Stomach (tissue), 9 donors: ENCODE measurements around the gene PLCG2. TPM values are rescaled to one million over a fixed set of nuclear protein-coding genes. Genes with fewer than 3 reads are reported as not detected.

Experiments
- DNase-seq, 2 donors: peaks; one replicate each; pipeline versions ENCODE4 v3.0.0 to v3.0.0-alpha.2; 2013 to 2019
- H3K27ac ChIP-seq, 5 donors: fragments of 200-600 bp in 4 of 5; sonication (generic) in 4 of 5; one replicate each; pipeline ENCODE4 v1.5.1; 2013 to 2019; ENCODE audit warnings: mild to moderate bottlenecking in 1 of 5, moderate library complexity in 1 of 5
- H3K27me3 ChIP-seq, 3 donors: fragments of 200-600 bp; sonication (generic); one replicate each; pipeline ENCODE4 v1.5.1; 2017 to 2019; ENCODE audit warnings: mixed run types in 1 of 3
- H3K36me3 ChIP-seq, 4 donors: fragments of 200-600 bp; sonication (generic); 1 replicate in 3 of 4; 2 replicates in 1 of 4; pipeline ENCODE4 v1.5.1; 2016 to 2019
- H3K4me1 ChIP-seq, 4 donors: fragments of 200-600 bp; sonication (generic); one replicate each; pipeline ENCODE4 v1.5.1; 2016 to 2019
- H3K4me3 ChIP-seq, 4 donors: fragments of 200-600 bp; sonication (generic) in 3 of 4; one replicate each; pipeline ENCODE4 v1.5.1; 2016 to 2019; ENCODE audit warnings: mild to moderate bottlenecking in 1 of 4
- H3K9me3 ChIP-seq, 4 donors: fragments of 200-600 bp; sonication (generic); one replicate each; pipeline ENCODE4 v1.5.1; 2016 to 2019
- EP300 ChIP-seq: sonication (generic); formaldehyde crosslinking; IDR thresholded peaks from one replicate; pipeline ENCODE4 v1.6.1; 2017; ENCODE audit warnings: antibody characterized with exemption
- POLR2A ChIP-seq, 4 donors: fragments of 450-650 bp; IDR thresholded peaks; one replicate each; pipeline ENCODE4 v1.6.1; 2016; ENCODE audit warnings: antibody characterized with exemption in 4 of 4, control low read depth in 2 of 4, mild to moderate bottlenecking in 1 of 4, moderate library complexity in 1 of 4
- POLR2AphosphoS5 ChIP-seq, 3 donors: sonication (generic); formaldehyde crosslinking; IDR thresholded peaks; one replicate each; pipeline ENCODE4 v1.6.1; 2016; ENCODE audit warnings: antibody characterized with exemption in 3 of 3
- WGBS, 5 donors: extraction: QIAGEN DNeasy Blood & Tissue Kit in 3 of 5; methylation state at CpG; one replicate each; pipeline versions ENCODE4 v1.1.5 to v1.1.7; 2013 to 2018; 5-methylcytosine and 5-hydroxymethylcytosine counted together
- intact Hi-C: fragments of 100-400 bp; cut with DNase I; formaldehyde crosslinking; loops from one replicate; pipeline ENCODE4 v1.15.1; 2023; ENCODE audit warnings: low total_unique reads
- polyA plus RNA-seq, 3 donors: library from polyadenylated mRNA; stranded (reverse); fragments of 200-250 nt; gene quantifications; one replicate each; pipeline ENCODE4 v1.2.3, GENCODE V29; 2013
- total RNA-seq, 5 donors: library from RNA; depleted of rRNA; stranded (reverse); fragments of >200 nt; gene quantifications; one replicate each; pipeline versions ENCODE4 v1.1.0 to v1.2.3, GENCODE V29; 2014 to 2016
- TF ChIP-seq, protein P1 (sequence below), 7 experiments: fragments of 450-650 bp in 4 of 7; fragments of 200-600 bp in 3 of 7; sonication (generic) in 3 of 7; IDR thresholded peaks; one replicate each; pipeline ENCODE4 v1.5.1; 2016 to 2019; ENCODE audit warnings: antibody characterized with exemption in 7 of 7, control low read depth in 2 of 7, mild to moderate bottlenecking in 1 of 7
- donor health status: healthy with polysubstance abuse.
- donor health status: Bipolar disorder and iron deficiency.
- donor health status: healthy.

PLCG2 gene
- total and polyA plus RNA-seq, 8 donors, result 0.87 to 68.5 (median 11.1) TPM

DNA sequence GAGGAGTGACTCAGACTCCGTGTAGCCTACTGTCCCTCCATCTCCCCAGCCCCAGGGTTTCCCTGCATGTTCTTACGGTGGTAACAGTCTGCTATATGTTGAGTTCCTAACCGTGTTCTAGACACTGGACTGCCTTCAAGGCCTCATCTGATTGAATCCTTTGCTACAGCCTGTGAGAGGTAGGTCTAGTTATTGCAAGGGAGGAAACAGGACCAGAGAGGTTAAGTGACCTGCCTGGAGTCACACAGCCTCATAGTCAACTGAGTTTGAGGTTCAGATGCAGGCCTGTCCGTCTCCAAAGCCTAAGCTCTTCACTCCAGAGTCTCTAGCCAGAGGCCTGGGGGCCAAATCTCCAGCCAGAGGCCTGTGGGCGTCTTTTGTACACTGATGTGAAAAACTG is 134.1 kb downstream of the PLCG2 start:
- Histone ChIP-seq H3K27me3 (no peaks in the 10 kb centered on the region), H3K27ac (no peak overlapping the region), H3K4me3 (no peak overlapping the region), H3K9me3 (no peaks in the 10 kb centered on the region), H3K4me1 (no peaks in the 10 kb centered on the region), H3K36me3 (peaks cover 0 to 18% (median 8%) of the 10 kb centered on the region in 4 donors)
- DNase-seq, result no peak
- TF ChIP-seq POLR2AphosphoS5 (IDR thresholded peaks at IDR 0.05) (no peak), EP300 (no peak), POLR2A (IDR thresholded peaks at IDR 0.05) (no peak)
- TF ChIP-seq, protein P1, sequence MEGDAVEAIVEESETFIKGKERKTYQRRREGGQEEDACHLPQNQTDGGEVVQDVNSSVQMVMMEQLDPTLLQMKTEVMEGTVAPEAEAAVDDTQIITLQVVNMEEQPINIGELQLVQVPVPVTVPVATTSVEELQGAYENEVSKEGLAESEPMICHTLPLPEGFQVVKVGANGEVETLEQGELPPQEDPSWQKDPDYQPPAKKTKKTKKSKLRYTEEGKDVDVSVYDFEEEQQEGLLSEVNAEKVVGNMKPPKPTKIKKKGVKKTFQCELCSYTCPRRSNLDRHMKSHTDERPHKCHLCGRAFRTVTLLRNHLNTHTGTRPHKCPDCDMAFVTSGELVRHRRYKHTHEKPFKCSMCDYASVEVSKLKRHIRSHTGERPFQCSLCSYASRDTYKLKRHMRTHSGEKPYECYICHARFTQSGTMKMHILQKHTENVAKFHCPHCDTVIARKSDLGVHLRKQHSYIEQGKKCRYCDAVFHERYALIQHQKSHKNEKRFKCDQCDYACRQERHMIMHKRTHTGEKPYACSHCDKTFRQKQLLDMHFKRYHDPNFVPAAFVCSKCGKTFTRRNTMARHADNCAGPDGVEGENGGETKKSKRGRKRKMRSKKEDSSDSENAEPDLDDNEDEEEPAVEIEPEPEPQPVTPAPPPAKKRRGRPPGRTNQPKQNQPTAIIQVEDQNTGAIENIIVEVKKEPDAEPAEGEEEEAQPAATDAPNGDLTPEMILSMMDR (IDR thresholded peaks at IDR 0.05), result no peak
- intact Hi-C loops, result no loop called here
- WGBS, 5 donors, result 83 to 88% (median 85%) methylated on average over 5 of the region's 5 CpGs

DNA sequence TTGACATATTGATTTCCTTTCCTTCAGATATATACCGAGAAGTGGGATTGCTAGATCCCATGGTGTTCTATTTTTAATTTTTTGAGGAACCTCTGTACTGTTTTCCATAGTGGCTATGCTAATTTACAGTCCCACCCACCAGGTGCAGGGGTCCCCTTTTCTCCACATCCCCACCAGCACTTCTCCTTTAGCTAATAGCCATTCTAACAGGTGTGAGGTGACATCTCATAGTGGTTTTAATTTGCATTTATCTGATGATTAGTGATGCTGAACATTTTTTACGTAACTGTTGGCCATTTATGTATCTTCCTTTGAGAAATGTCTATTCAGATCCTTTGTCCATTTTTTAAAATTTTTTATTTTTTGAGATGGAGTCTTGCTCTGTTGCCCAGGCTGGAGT is 138.3 kb downstream of the PLCG2 start:
- no peak for DNase-seq
- H3K27ac ChIP-seq, result no peak overlapping the region
- intact Hi-C loops, result no loop called here
- H3K27me3 ChIP-seq, result no peaks in the 10 kb centered on the region
- H3K36me3 ChIP-seq, result peaks cover 0 to 12% (median 6%) of the 10 kb centered on the region in 4 donors
- WGBS, 5 donors, result 92 to 100% (median 96%) methylated on average over 2 of the region's 2 CpGs
- peaks cover 0 to 9% (median 0%) of the 10 kb centered on the region in 4 donors for H3K4me1 ChIP-seq
- H3K4me3 ChIP-seq, result no peak overlapping the region
- no peaks in the 10 kb centered on the region for H3K9me3 ChIP-seq
- no peak for TF ChIP-seq POLR2A (IDR thresholded peaks at IDR 0.05)
- TF ChIP-seq, protein P1 (IDR thresholded peaks at IDR 0.05), result no peak
- TF ChIP-seq EP300, result no peak

DNA sequence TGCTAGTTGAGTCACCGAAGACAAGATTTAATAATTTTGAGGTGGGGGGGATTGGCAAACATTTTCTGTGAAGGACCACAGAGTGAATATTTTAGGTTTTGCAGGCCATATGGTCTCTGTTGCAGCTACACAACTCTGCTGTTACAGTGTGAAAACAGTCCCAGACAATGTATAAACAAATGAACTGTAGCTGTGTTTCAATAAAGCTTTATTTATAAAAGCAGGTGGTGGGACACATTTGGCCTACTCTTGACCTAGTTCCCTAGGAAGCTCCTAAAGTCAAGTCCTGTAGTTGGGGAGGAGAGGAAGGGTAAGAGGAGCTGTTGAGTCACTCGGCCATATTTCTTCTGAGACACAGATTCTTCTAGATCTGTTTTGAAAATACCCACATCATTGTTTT is 139.8 kb downstream of the PLCG2 start:
- intact Hi-C loops, result no loop called here
- WGBS, 5 donors, result 87 to 99% (median 95%) methylated on average over 2 of the region's 2 CpGs

DNA sequence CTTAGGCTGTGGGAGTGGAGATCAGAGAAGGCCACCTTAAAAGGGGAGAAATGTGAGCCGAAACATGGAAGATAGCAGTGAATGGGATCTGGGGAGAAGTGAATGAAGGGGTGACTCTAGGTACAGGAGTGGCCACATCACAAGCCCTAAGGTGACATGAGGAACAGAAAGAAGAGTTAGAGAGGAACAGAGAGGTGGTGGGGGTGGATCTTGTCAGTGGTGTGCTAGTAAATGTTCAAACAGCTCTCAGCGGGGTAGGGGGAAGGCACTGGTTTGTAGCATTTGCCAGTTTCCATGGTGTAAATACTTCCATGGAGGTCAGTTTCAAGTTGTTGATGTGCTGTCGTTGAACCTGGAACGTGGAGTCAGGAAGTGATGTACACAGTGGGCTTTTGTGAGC is 141.4 kb downstream of the PLCG2 start:
- Histone ChIP-seq H3K27me3 (no peaks in the 10 kb centered on the region), H3K27ac (no peak overlapping the region), H3K4me3 (no peak overlapping the region), H3K4me1 (peaks cover 0 to 9% (median 0%) of the 10 kb centered on the region in 4 donors), H3K36me3 (peaks cover 0 to 8% (median 3%) of the 10 kb centered on the region in 4 donors), H3K9me3 (no peaks in the 10 kb centered on the region)
- 84 to 92% (median 88%) methylated on average over 4 of the region's 4 CpGs for WGBS, 5 donors
- DNase-seq, result no peak
- intact Hi-C loops, result no loop called here
- TF ChIP-seq EP300, result no peak
- TF ChIP-seq, protein P1 (IDR thresholded peaks at IDR 0.05), result no peak
- TF ChIP-seq POLR2A (IDR thresholded peaks at IDR 0.05), result no peak
- TF ChIP-seq POLR2AphosphoS5 (IDR thresholded peaks at IDR 0.05), result no peak

More for the DNA sequence above, 139.8 kb downstream of the PLCG2 start:
- H3K4me3 ChIP-seq, result no peak overlapping the region
- no peak for TF ChIP-seq POLR2A (IDR thresholded peaks at IDR 0.05)
- H3K4me1 ChIP-seq, result peaks cover 0 to 9% (median 0%) of the 10 kb centered on the region in 4 donors
- no peak overlapping the region for H3K27ac ChIP-seq
- peaks cover 0 to 10% (median under 1%) of the 10 kb centered on the region in 4 donors for H3K36me3 ChIP-seq
- no peaks in the 10 kb centered on the region for H3K9me3 ChIP-seq
- no peaks in the 10 kb centered on the region for H3K27me3 ChIP-seq
- DNase-seq, result no peak

DNA sequence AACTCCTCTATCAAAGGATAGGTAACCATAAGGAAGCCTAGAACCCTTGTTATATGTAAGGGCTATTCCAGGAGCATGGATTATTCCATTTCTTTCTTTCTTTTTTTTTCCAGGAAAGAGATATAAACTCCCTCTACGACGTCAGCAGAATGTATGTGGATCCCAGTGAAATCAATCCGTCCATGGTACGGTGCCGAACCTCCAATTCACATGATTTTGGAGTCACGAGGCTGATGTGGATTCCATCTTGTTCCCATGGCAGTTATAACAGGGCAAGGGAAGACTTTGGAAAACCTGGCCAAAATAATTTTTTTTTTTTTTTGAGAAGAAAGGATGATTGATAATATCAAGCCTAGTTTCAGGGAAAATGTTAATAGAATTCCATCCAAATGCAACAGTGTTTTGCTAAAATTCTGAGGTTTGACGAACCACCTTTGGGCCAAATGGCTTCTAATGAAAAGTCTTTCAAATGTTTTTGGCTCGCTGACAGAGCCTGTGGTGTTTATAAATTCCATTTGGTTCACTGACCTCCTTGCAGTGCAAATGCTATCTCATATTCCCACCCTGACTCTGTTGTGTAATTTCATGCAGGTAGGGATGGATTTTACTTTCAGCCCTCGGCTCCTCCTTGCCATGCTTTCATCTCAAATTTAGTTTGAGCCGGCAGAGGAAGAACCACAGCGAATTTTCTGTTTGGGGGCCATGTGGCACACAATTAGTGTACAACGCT is 142.2 kb downstream of the PLCG2 start:
- TF ChIP-seq EP300, result no peak
- TF ChIP-seq, protein P1 (IDR thresholded peaks at IDR 0.05), result no peak
- no peak for TF ChIP-seq POLR2AphosphoS5 (IDR thresholded peaks at IDR 0.05)
- no peak for TF ChIP-seq POLR2A (IDR thresholded peaks at IDR 0.05)
- H3K27me3 ChIP-seq, result no peaks in the 10 kb centered on the region
- peak overlapping the region in 1 of 5 donors; percentile 26 for H3K27ac ChIP-seq
- no peaks in the 10 kb centered on the region for H3K9me3 ChIP-seq
- H3K4me3 ChIP-seq, result no peak overlapping the region
- peak in 1 of 2 donors; percentile 31 for DNase-seq
- H3K4me1 ChIP-seq, result peaks cover 0 to 9% (median 0%) of the 10 kb centered on the region in 4 donors
- H3K36me3 ChIP-seq, result peaks cover 0 to 8% (median 3%) of the 10 kb centered on the region in 4 donors
- WGBS, 5 donors, result 60 to 81% (median 78%) methylated on average over 12 of the region's 12 CpGs
- intact Hi-C loops, result no loop called here
